ENCODE results near the gene DUSP12. TPM values are rescaled to one million over a fixed set of nuclear protein-coding genes. Genes with fewer than 3 reads are reported as not detected.

DUSP12 gene
- total and polyA plus RNA-seq, 3 donors from 2014 or later: 21.8 to 31.8 (median 23.6) TPM

DNA sequence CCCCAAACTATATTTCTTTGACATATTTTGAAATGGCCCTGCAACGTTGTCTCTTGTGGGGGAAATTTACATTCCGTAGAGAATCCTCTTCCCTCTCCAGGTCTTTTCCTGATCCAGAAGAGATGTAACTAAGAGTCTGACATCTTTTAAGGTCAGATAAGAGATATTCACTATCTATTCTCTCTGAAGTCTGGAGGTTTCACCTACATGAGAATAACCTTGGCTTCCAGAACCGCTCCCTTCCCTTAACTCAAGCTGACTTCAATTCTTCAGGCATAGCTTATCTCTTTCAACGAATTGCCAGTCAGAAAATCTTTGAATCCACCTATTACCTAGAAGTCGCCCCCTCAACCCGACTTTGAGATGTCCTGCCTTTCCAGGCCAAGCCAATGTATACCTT, 18.3 kb upstream of the DUSP12 start:
- Histone ChIP-seq H3K4me3 (no peak overlapping the region), H3K27ac (no peak overlapping the region), H3K27me3 (no peaks in the 10 kb centered on the region), H3K36me3 (ENCODE audit: low read depth, missing control alignments) (no peaks in the 10 kb centered on the region), H3K4me1 (peaks cover under 1% of the 10 kb centered on the region), H3K9me3 (no peaks in the 10 kb centered on the region)
- DNase-seq: no peak
- intact Hi-C loops (cut with DNase I; ENCODE audit: low total_unique reads): no loop called here
- 77 to 84% methylated on average over 6 of the region's 6 CpGs for WGBS, 2 donors
- TF ChIP-seq CTCF (IDR thresholded peaks at IDR 0.05) (no peak), POLR2A (IDR thresholded peaks at IDR 0.05) (no peak)

DNA sequence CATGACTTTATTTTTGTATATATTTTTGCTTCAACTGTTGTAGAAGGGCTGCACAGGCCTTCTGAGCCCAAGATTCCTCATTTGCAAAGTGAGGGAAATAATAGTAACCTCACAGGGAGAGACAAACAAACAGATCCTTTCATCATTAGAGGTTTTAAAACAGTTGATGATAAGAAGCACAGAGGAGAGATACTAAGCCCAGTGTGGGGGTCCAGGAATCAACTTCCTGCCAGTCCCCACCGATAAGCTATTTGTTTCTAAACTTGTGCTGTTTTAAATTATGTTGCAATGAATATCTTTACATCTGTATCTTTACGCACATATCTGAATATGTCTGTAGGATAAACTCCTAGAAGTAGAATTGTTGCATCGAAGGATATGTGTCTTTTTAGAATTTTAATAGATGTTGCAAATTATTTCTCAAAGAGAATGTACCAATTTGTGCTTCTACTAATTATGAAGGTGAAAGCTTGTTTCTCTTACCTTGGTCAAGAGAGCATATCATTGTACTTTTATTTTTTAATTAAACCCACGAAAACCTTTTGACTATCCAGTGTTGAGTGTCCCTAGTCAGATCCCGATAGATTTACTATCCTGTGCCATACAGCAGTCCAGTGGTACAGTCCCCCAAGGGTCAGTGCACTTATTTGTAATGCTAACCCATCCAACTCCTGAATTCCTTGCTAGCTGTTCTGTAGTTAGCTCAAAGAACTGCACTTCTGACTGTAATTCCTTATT, 17.4 kb upstream of the DUSP12 start:
- intact Hi-C loops (cut with DNase I; ENCODE audit: low total_unique reads): no loop called here
- H3K27ac ChIP-seq: no peak overlapping the region
- H3K36me3 ChIP-seq (ENCODE audit: low read depth, missing control alignments): no peaks in the 10 kb centered on the region
- DNase-seq: no peak
- no peaks in the 10 kb centered on the region for H3K27me3 ChIP-seq
- TF ChIP-seq CTCF (IDR thresholded peaks at IDR 0.05) (no peak), POLR2A (IDR thresholded peaks at IDR 0.05) (no peak)
- 65 to 73% methylated on average over 5 of the region's 5 CpGs for WGBS, 2 donors
- H3K4me1 ChIP-seq: no peaks in the 10 kb centered on the region
- H3K4me3 ChIP-seq: no peak overlapping the region
- H3K9me3 ChIP-seq: no peaks in the 10 kb centered on the region

DNA sequence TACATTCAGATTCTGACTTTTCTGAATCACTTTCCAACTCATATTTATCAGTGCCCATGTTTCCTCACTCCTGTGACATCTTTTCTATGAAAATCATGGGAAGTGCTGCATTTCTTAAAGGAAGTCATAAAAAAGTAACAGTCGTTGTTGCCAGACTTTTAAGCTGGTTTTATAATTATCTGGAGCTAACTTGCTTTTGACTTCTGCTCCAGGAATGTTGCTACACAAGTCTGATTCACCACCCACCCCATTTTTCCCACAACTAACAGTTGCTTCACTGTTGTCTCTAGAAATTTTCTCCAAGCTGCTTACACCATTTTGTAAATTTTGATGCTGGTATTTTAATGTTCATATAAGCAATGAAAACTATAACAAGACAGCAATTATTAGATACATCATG, 16.1 kb upstream of the DUSP12 start:
- 39 to 47% methylated on average over 1 of the region's 1 CpG for WGBS, 2 donors
- H3K27me3 ChIP-seq: no peaks in the 10 kb centered on the region
- no peaks in the 10 kb centered on the region for H3K36me3 ChIP-seq (ENCODE audit: low read depth, missing control alignments)
- H3K27ac ChIP-seq: no peak overlapping the region
- H3K4me1 ChIP-seq: no peaks in the 10 kb centered on the region
- H3K9me3 ChIP-seq: no peaks in the 10 kb centered on the region
- H3K4me3 ChIP-seq: no peak overlapping the region
- intact Hi-C loops (cut with DNase I; ENCODE audit: low total_unique reads): no loop called here
- no peak for DNase-seq
- TF ChIP-seq CTCF (IDR thresholded peaks at IDR 0.05): no peak
- TF ChIP-seq POLR2A (IDR thresholded peaks at IDR 0.05): no peak

GRCh38 chr1:161735837-161736236, 13.7 kb upstream of the DUSP12 start:
- DNase-seq: no peak
- Histone ChIP-seq H3K4me3 (no peak overlapping the region), H3K27ac (no peak overlapping the region), H3K4me1 (no peaks in the 10 kb centered on the region), H3K27me3 (no peaks in the 10 kb centered on the region), H3K9me3 (no peaks in the 10 kb centered on the region), H3K36me3 (ENCODE audit: low read depth, missing control alignments) (no peaks in the 10 kb centered on the region)
- no peak for TF ChIP-seq POLR2A (IDR thresholded peaks at IDR 0.05)
- TF ChIP-seq CTCF (IDR thresholded peaks at IDR 0.05): no peak
- intact Hi-C loops (cut with DNase I; ENCODE audit: low total_unique reads): no loop called here
- 90 to 97% methylated on average over 3 of the region's 3 CpGs for WGBS, 2 donors

Measured in testis (tissue), 3 donors.